GM12892 (cell line): ENCODE data around the gene MYO1D.

Experiments used
- POLR2A ChIP-seq: IDR thresholded peaks from 2 replicates; pipeline ENCODE4 v1.6.1; 2011; ENCODE audit warnings: low read depth, low read length, control low read depth
- POLR2AphosphoS5 ChIP-seq: IDR thresholded peaks from 2 replicates; pipeline ENCODE4 v1.6.1; 2011; ENCODE audit warnings: low read depth, low read length, control low read depth
- TAF1 ChIP-seq: IDR thresholded peaks from 2 replicates; pipeline ENCODE4 v1.6.1; 2011; ENCODE audit warnings: low read depth, mild to moderate bottlenecking, control low read depth, low read length, borderline replicate concordance

- TF ChIP-seq POLR2AphosphoS5 (no peak), TAF1 (no peak), POLR2A (no peak)
Observed at GRCh38 chr17:32849879-32850278, 27.0 kb downstream of the MYO1D start.
